Glutamatergic neuron (in vitro differentiated cells): Measurements from ENCODE around the gene FOXO1. TPM values are rescaled to one million over a fixed set of nuclear protein-coding genes. Genes with fewer than 3 reads are reported as not detected.

Experiments
- DNase-seq: peaks from one replicate; pipeline ENCODE4 v3.0.0; 2022
- H3K27ac Mint-ChIP-seq: one replicate; pipeline ENCODE4 v1.8.0; 2020; ENCODE audit warnings: mild to moderate bottlenecking, mixed read lengths, inconsistent platforms; ENCODE audit not compliant: unreplicated experiment
- H3K27me3 Mint-ChIP-seq: one replicate; pipeline ENCODE4 v1.8.0; 2020; ENCODE audit warnings: mild to moderate bottlenecking, moderate library complexity, mixed read lengths, inconsistent platforms; ENCODE audit not compliant: unreplicated experiment
- H3K36me3 Mint-ChIP-seq: one replicate; pipeline ENCODE4 v1.8.0; 2020; ENCODE audit warnings: mild to moderate bottlenecking, mixed read lengths, inconsistent platforms; ENCODE audit not compliant: unreplicated experiment
- H3K4me1 Mint-ChIP-seq: one replicate; pipeline ENCODE4 v1.8.0; 2020; ENCODE audit warnings: mild to moderate bottlenecking, low read depth, mixed read lengths, inconsistent platforms; ENCODE audit not compliant: unreplicated experiment
- H3K4me3 Mint-ChIP-seq: one replicate; pipeline ENCODE4 v1.8.0; 2020; ENCODE audit warnings: mild to moderate bottlenecking, mixed read lengths, inconsistent platforms; ENCODE audit not compliant: unreplicated experiment
- H3K9me3 Mint-ChIP-seq: one replicate; pipeline ENCODE4 v1.8.0; 2020; ENCODE audit warnings: mild to moderate bottlenecking, moderate library complexity, mixed read lengths, inconsistent platforms; ENCODE audit not compliant: unreplicated experiment
- CTCF ChIP-seq: fragments of 200-600 bp; sonication (generic); IDR thresholded peaks from one replicate; pipeline ENCODE4 v1.5.0; 2021; ENCODE audit not compliant: partially characterized antibody, unreplicated experiment
- total RNA-seq: library from RNA; stranded (reverse); fragmentation: NEBNext Ultra II Directional; extraction: Animal tissue kit (Norgen Biotek cat#: 25700); gene quantifications from one replicate; pipeline ENCODE4 v1.2.1, GENCODE V29; 2021; ENCODE audit not compliant: unreplicated experiment

FOXO1 gene
- total RNA-seq, 1 donor from 2014 or later: 1.4 TPM

DNA sequence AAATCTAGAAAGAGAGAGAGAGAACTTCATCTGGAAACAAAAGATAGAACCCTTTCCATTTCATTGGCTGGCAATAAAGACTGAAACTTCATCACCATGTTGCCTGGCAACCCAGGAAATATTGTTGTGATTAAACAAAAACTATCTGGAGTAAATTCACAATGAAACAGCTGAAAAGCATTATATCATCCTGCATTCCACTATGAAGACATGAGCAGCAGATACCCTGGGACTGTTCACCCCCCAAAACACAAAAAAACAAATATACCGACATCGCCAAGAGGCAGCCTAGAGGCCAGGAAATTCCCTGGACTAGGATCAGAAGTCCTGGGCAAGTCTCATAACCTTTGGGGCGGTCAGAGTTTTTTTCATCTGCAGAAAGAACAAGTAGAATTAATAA is 158.3 kb downstream of the FOXO1 start:
- no peak for DNase-seq
- no peak overlapping the region for H3K4me3 Mint-ChIP-seq
- TF ChIP-seq CTCF: no peak
- H3K9me3 Mint-ChIP-seq: peaks cover 4% of the 10 kb centered on the region
- no peaks in the 10 kb centered on the region for H3K36me3 Mint-ChIP-seq
- no peak overlapping the region for H3K27ac Mint-ChIP-seq
- no peaks in the 10 kb centered on the region for H3K4me1 Mint-ChIP-seq
- peaks cover 6% of the 10 kb centered on the region for H3K27me3 Mint-ChIP-seq

GRCh38 chr13:40506592-40507446 is 159.6 kb downstream of the FOXO1 start:
- no peak for DNase-seq
- no peaks in the 10 kb centered on the region for H3K4me1 Mint-ChIP-seq
- peaks cover 4% of the 10 kb centered on the region for H3K9me3 Mint-ChIP-seq
- no peaks in the 10 kb centered on the region for H3K36me3 Mint-ChIP-seq
- no peak overlapping the region for H3K27ac Mint-ChIP-seq
- no peak for TF ChIP-seq CTCF
- H3K4me3 Mint-ChIP-seq: no peak overlapping the region
- H3K27me3 Mint-ChIP-seq: peaks cover 8% of the 10 kb centered on the region

Other genes starting within 250 kb of the FOXO1 start
- 28.8 TPM for gene MRPS31, start 104.5 kb upstream of the FOXO1 start, total RNA-seq
- 7.3 TPM for gene SLC25A15, start 123.0 kb upstream of the FOXO1 start, total RNA-seq